NOMO-1 treated with dmso at 0.1 percent for 144 hours (cell line): ENCODE measurements around the gene LIMK2.

Experiments used
- DNase-seq: peaks from one replicate; lab custom pipeline; 2025; ENCODE audit not compliant: unreplicated experiment; lab: John Stamatoyannopoulos, UW

The LIMK2 gene

DNA sequence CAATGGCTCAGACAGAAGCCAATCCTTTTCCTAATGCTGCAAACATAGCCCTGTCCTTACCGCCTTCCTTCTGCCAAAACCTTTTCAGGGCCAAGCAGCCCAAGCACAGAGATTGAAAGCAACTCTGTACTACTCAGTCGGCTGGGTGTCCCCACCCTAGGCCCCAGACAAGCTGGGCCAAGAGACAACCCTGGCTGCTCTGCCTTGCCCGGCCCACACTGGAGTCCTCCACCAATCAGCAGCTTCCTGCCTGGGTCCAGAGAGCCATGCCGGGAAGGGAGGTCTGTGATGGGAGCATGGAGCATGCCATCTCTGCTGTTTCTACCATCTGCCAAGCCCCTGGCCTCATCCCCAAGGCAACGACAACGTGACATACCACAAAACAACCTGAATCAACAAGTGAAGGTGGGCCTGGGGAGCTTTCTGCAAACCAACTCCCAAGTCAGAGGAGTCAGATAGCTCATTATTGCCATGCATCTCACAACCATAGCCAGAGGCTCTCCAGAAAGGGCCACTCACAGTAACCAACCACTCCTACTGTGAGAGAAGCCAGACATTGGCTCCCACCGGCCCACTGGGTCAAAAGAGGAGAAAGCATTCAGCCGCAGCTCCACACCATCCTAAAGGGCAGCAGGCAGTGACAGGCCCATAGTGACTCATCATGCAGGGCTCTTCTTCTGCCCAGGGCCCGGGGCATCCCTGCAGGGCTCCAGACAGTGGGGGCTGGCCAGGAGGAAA lies 115.9 kb downstream of the LIMK2 start:
- no peak for DNase-seq

- no peak for DNase-seq
Measured at GRCh38 chr22:31328544-31328960, 116.5 kb downstream of the LIMK2 start.

- no peak for DNase-seq
Measured at GRCh38 chr22:31329029-31329428, 116.9 kb downstream of the LIMK2 start.
